Measurements from ENCODE around the gene OTUB2. TPM values are rescaled to one million over a fixed set of nuclear protein-coding genes. Genes with fewer than 3 reads are reported as not detected.
A peak's percentile ranks its signal among the peaks of the same experiment; 100 is the strongest.

Gene OTUB2
- total RNA-seq, 4 donors from 2014 or later: 0.47 to 1.7 (median 0.96) TPM

DNA sequence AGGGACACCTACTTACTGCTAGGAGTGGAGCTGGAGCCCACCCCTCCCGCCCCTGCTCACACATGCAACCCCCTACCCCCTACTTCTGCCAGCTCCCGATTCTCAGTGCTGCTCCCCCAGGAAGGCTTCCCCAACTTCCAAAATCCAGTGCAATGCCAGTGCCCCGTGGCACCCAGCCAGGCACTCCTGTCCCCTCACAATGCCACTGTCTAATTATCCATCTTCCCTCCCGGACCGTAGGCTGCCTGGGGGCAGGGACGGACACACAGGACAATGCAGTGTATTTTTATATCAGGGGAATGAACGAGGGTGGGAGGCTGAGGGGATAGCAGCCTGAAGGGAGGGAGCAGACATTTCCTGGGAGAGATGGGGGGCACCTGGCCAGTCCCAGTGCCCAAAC is 12.4 kb downstream of the OTUB2 start:
- no peak for ATAC-seq (ENCODE audit: low FRiP score)
- TF ChIP-seq, protein P1, sequence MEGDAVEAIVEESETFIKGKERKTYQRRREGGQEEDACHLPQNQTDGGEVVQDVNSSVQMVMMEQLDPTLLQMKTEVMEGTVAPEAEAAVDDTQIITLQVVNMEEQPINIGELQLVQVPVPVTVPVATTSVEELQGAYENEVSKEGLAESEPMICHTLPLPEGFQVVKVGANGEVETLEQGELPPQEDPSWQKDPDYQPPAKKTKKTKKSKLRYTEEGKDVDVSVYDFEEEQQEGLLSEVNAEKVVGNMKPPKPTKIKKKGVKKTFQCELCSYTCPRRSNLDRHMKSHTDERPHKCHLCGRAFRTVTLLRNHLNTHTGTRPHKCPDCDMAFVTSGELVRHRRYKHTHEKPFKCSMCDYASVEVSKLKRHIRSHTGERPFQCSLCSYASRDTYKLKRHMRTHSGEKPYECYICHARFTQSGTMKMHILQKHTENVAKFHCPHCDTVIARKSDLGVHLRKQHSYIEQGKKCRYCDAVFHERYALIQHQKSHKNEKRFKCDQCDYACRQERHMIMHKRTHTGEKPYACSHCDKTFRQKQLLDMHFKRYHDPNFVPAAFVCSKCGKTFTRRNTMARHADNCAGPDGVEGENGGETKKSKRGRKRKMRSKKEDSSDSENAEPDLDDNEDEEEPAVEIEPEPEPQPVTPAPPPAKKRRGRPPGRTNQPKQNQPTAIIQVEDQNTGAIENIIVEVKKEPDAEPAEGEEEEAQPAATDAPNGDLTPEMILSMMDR (IDR thresholded peaks at IDR 0.05): no peak
- DNase-seq (ENCODE audit: low spot score): no peak

DNA sequence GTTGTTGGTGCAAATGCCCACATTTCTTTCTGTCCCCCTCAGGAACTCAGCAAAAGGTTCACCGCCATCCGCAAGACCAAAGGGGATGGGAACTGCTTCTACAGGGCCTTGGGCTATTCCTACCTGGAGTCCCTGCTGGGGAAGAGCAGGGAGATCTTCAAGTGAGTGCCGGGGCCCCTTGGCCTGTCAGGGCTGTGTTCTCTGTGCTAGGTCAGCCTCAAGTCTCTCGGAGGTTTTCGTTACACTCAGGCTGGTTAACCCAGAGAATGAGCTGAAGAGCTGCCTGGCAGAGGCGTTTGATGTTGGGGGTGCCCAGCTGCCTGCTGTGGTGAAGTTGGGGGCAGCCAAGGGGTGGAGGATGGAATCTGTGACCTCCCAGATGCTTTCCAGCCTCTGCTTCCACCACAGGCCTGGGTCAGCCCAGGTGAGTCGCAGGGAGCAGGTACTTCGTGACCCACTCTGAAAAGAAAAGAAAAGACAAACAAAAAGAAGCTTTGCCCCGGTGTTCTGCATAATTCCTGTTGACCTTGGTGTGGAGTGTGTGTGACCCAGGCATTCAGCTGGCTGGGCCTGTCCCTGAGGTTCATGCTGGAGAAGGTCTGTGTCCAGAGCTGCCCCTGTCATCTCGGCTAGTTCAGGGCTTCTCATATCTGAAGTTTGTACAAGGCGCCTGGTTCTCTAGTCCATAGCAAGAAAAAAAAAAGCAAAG is 12.9 kb downstream of the OTUB2 start:
- ATAC-seq (ENCODE audit: low FRiP score) (no peak), DNase-seq (ENCODE audit: low spot score) (no peak)
- TF ChIP-seq, protein P1 (IDR thresholded peaks at IDR 0.05): no peak

DNA sequence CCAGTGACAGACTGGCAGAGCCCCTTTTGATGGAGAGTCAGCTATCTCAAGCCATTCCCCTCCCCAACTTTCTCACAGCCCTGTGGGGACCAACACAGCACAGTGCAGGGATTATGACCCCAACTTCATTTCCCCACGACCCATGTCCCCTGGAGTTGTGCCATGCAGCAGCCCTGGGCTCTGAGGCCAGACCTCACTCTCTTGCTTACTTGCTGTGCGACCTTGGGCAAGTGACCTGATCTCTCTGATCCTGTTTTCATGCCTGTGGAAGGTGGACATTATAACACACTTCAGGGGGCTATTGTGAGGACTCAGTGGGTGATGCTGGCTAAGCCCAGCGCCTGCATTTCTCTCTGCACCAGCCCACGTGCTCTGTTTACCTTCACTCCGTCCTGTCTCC is 14.1 kb downstream of the OTUB2 start:
- DNase-seq (ENCODE audit: low spot score) (no peak), ATAC-seq (ENCODE audit: low FRiP score) (no peak)
- TF ChIP-seq, protein P1 (IDR thresholded peaks at IDR 0.05): no peak

DNA sequence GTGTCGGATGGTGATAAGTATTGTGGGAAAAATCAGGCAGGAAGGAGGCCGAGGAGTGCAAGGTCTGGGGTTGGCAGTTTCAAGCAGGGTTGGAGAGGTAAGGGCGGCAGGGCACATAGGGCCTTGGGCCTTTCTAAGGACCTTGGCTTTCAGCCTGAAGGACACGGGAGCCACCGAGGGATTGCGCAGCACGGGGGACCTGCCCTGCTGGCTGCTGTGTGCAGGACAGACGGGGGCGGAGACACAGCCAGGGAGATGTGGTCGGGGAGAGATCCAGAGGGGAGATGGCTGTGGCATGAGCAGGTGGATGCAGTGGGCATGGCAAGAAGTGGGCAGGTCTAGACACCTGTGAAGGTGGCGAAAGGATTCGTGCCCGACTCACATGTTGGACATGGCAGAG is 14.7 kb downstream of the OTUB2 start:
- TF ChIP-seq, protein P1 (IDR thresholded peaks at IDR 0.05): no peak
- DNase-seq (ENCODE audit: low spot score) (no peak), ATAC-seq (ENCODE audit: low FRiP score) (no peak)

DNA sequence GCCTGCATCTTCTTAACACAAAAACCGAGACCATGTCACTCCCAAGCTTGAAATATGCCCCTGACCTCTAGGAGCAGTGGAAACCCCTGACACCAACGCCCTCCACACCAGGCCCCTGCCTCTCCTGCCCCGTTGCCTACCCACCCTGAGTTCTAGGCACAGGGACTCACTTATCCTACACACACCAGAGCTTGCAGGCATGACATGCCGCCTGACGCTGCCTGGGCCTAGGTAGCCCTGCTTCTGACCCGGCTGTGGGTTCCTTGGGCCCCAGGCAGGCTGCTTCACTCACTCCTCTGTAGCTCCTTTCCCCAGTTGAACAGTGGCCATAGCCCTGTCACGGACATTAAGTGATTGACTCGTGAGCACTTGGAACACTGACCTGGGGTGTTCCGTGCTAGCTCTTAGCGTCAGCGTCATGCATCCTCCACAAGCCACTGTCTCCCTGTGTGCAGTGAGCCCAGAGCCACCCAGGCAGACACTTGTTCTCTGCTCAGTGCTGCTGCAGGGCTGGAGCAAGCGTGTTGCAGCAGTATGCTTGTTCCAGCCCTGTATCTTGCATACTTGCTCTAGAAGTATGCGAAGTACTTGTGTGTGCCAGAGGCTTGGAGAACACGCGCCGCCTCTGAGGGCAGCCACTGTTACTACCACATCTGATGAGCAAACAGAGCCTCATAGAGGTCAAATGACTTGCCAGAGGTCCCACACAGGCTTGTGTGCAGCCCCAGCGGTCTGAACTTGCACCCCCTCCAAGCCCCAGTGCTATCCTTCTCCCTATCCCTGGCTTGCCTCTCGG is 15.6 kb downstream of the OTUB2 start:
- ATAC-seq (ENCODE audit: low FRiP score): peak; percentile 53
- DNase-seq (ENCODE audit: low spot score): no peak
- TF ChIP-seq, protein P1 (IDR thresholded peaks at IDR 0.05): no peak

DNA sequence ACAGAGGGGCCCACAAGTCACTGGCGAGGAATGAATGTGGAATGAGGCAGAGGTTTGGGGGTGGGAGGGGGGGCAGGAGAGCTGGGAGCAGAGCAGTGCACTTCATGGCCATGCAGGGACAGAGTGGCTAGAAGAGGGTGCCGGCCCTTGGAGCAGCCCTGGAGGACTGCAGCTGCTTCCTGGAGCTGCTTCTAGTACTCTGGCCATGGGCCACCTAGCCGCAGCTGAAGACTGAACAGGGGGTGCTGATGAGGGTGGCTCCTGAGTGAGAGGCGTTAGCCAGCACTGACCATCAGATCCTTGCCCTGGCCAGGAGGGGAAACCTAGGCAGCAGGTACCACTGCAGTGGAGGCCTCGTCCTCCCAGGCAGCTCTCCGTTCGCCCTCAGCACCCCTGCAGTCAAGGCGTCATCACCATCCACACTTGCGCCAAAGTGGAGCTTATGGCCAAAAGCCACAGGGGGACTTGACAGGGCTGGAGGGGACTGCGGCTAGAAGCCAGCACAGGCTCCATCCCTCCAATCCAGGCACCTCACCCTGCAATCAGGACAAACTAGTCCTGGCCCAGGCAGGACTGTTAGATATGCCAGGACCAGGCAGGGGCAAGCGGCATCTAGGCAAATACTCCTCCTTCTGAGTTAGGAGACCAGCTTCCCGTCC is 16.4 kb downstream of the OTUB2 start:
- TF ChIP-seq, protein P1 (IDR thresholded peaks at IDR 0.05): no peak
- no peak for DNase-seq (ENCODE audit: low spot score)
- no peak for ATAC-seq (ENCODE audit: low FRiP score)

All from omental fat pad (tissue), 4 donors.